Upper lobe of left lung (tissue), 4 donors: ENCODE results near the gene SDK1.

Experiments
- EP300 ChIP-seq, 4 donors: sonication (generic); formaldehyde crosslinking; IDR thresholded peaks; one replicate each; pipeline ENCODE4 v1.5.1; 2017; ENCODE audit warnings: antibody characterized with exemption in 4 of 4, control low read depth in 2 of 4
- POLR2A ChIP-seq, 4 donors: fragments of 450-650 bp; IDR thresholded peaks; one replicate each; pipeline ENCODE4 v1.5.1; 2016 to 2017; ENCODE audit warnings: antibody characterized with exemption in 4 of 4, mild to moderate bottlenecking in 2 of 4
- POLR2AphosphoS5 ChIP-seq, 2 donors: sonication (generic); formaldehyde crosslinking; IDR thresholded peaks; one replicate each; pipeline ENCODE4 v1.5.1; 2017; ENCODE audit warnings: antibody characterized with exemption in 2 of 2
- TF ChIP-seq, protein P1 (sequence below), 6 experiments: fragments of 450-650 bp in 4 of 6; fragments of 200-600 bp in 2 of 6; sonication (generic) in 2 of 6; IDR thresholded peaks; one replicate each; pipeline ENCODE4 v1.5.1; 2016 to 2019; ENCODE audit warnings: antibody characterized with exemption in 6 of 6

DNA sequence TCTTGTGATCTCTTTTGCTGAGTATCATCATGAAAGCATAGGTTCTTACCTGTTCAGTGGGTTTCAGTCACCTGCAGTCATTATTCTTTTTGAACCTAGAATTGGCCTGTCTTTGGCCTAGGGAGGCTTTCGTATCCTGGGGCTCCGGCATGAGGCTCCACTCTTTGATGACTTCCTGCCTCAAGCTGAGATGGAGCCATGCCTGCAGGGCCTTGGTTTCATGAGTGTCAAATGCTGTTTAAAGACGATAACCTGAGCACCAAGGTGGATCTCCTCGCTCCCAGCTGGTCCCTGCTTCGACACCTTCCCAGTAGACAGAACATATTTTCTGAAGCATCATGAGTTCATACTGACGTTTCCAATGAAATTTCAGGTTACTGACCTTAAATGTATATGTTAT lies 783.2 kb downstream of the SDK1 start:
- TF ChIP-seq, protein P1, sequence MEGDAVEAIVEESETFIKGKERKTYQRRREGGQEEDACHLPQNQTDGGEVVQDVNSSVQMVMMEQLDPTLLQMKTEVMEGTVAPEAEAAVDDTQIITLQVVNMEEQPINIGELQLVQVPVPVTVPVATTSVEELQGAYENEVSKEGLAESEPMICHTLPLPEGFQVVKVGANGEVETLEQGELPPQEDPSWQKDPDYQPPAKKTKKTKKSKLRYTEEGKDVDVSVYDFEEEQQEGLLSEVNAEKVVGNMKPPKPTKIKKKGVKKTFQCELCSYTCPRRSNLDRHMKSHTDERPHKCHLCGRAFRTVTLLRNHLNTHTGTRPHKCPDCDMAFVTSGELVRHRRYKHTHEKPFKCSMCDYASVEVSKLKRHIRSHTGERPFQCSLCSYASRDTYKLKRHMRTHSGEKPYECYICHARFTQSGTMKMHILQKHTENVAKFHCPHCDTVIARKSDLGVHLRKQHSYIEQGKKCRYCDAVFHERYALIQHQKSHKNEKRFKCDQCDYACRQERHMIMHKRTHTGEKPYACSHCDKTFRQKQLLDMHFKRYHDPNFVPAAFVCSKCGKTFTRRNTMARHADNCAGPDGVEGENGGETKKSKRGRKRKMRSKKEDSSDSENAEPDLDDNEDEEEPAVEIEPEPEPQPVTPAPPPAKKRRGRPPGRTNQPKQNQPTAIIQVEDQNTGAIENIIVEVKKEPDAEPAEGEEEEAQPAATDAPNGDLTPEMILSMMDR (IDR thresholded peaks at IDR 0.05): no peak
- TF ChIP-seq POLR2AphosphoS5 (IDR thresholded peaks at IDR 0.05): no peak
- TF ChIP-seq EP300 (IDR thresholded peaks at IDR 0.05): no peak
- no peak for TF ChIP-seq POLR2A (IDR thresholded peaks at IDR 0.05)
